GM18519 (cell line): ENCODE results near the gene OLFML2A.
"Not testable (repeated sequence)": the region's sequence is repeated elsewhere in the genome, so short reads cannot be mapped to it uniquely, and the experiment has no call there.

ENCODE experiments used
- ATAC-seq: cut with Tn5 transposase; IDR thresholded peaks from one replicate; pipeline ENCODE4 v1.9.1; 2021; ENCODE audit warnings: mild to moderate bottlenecking, moderate library complexity; ENCODE audit not compliant: unreplicated experiment, low FRiP score

OLFML2A gene

GRCh38 chr9:124776954-124777648 is at the start of gene OLFML2A:
TSS of gene OLFML2A (plus strand) at chr9:124777133. CDS start at chr9:124777271, 138 bp downstream.
- no peak for ATAC-seq

- no peak for ATAC-seq
Measured at GRCh38 chr9:124730772-124731171, 46.2 kb upstream of the OLFML2A start.

GRCh38 chr9:124733964-124734740 is 42.8 kb upstream of the OLFML2A start:
- ATAC-seq = no peak

- not testable (repeated sequence) for ATAC-seq
Measured at GRCh38 chr9:124734741-124735083, 42.2 kb upstream of the OLFML2A start.

- ATAC-seq = no peak
Measured at GRCh38 chr9:124735121-124735520, 41.8 kb upstream of the OLFML2A start.

- ATAC-seq = not testable (repeated sequence)
Measured at GRCh38 chr9:124738075-124738474, 38.9 kb upstream of the OLFML2A start.

- ATAC-seq = no peak
Measured at GRCh38 chr9:124739360-124739759, 37.6 kb upstream of the OLFML2A start.

GRCh38 chr9:124741149-124741548 is 35.8 kb upstream of the OLFML2A start:
- ATAC-seq = no peak

GRCh38 chr9:124741662-124742061 is 35.3 kb upstream of the OLFML2A start:
- no peak for ATAC-seq

- ATAC-seq = no peak
Measured at GRCh38 chr9:124742940-124743339, 34.0 kb upstream of the OLFML2A start.

GRCh38 chr9:124743686-124744348 is 33.1 kb upstream of the OLFML2A start:
- no peak for ATAC-seq

- no peak for ATAC-seq
Measured at GRCh38 chr9:124747065-124747464, 29.9 kb upstream of the OLFML2A start.

- ATAC-seq = no peak
Measured at GRCh38 chr9:124749284-124749683, 27.6 kb upstream of the OLFML2A start.

- no peak for ATAC-seq
Measured at GRCh38 chr9:124749781-124750180, 27.2 kb upstream of the OLFML2A start.

GRCh38 chr9:124752967-124753366 is 24.0 kb upstream of the OLFML2A start:
- ATAC-seq = no peak

GRCh38 chr9:124754289-124754688 is 22.6 kb upstream of the OLFML2A start:
- no peak for ATAC-seq

GRCh38 chr9:124755061-124755460 is 21.9 kb upstream of the OLFML2A start:
- ATAC-seq = no peak

- no peak for ATAC-seq
Measured at GRCh38 chr9:124756011-124756410, 20.9 kb upstream of the OLFML2A start.

GRCh38 chr9:124757616-124758015 is 19.3 kb upstream of the OLFML2A start:
- no peak for ATAC-seq

- no peak for ATAC-seq
Measured at GRCh38 chr9:124758061-124758460, 18.9 kb upstream of the OLFML2A start.

- no peak for ATAC-seq
Measured at GRCh38 chr9:124758691-124759090, 18.2 kb upstream of the OLFML2A start.
